Transverse colon (tissue), 4 donors: ENCODE results near the gene FGF3. TPM values are rescaled to one million over a fixed set of nuclear protein-coding genes. Genes with fewer than 3 reads are reported as not detected.

Experiments
- DNase-seq: peaks from one replicate; pipeline ENCODE4 v3.0.0-alpha.2; 2019
- H3K27ac ChIP-seq, 4 donors: fragments of 200-600 bp; sonication (generic); 2 replicates each; pipeline ENCODE4 v1.5.1; 2016 to 2018; ENCODE audit warnings: inconsistent platforms in 4 of 4
- H3K27me3 ChIP-seq: fragments of 200-600 bp; sonication (generic); 2 replicates; pipeline ENCODE4 v1.5.1; 2017; ENCODE audit warnings: inconsistent platforms
- H3K36me3 ChIP-seq, 4 donors: fragments of 200-600 bp; sonication (generic); 2 replicates each; pipeline ENCODE4 v1.5.1; 2017 to 2019; ENCODE audit warnings: inconsistent platforms in 4 of 4
- H3K4me1 ChIP-seq, 4 donors: fragments of 200-600 bp; sonication (generic); 2 replicates each; pipeline ENCODE4 v1.5.1; 2017 to 2020; ENCODE audit warnings: inconsistent platforms in 4 of 4
- H3K4me3 ChIP-seq, 4 donors: fragments of 200-600 bp; sonication (generic); 1 replicate in 1 of 4; 2 replicates in 3 of 4; pipeline versions ENCODE4 v1.5.1 to v1.6.1; 2017 to 2019; ENCODE audit warnings: inconsistent platforms in 4 of 4
- H3K9me3 ChIP-seq, 2 donors: fragments of 200-600 bp; sonication (generic); 2 replicates each; pipeline ENCODE4 v1.5.1; 2017 to 2019; ENCODE audit warnings: inconsistent platforms in 2 of 2
- EP300 ChIP-seq: sonication (generic); formaldehyde crosslinking; IDR thresholded peaks from one replicate; pipeline ENCODE4 v1.6.1; 2017; ENCODE audit warnings: antibody characterized with exemption, low read depth
- POLR2A ChIP-seq: fragments of 450-650 bp; IDR thresholded peaks from one replicate; pipeline ENCODE4 v1.6.1; 2016; ENCODE audit warnings: antibody characterized with exemption, mild to moderate bottlenecking, moderate library complexity
- POLR2AphosphoS5 ChIP-seq, 3 donors: sonication (generic); formaldehyde crosslinking; IDR thresholded peaks; one replicate each; pipeline ENCODE4 v1.6.1; 2016; ENCODE audit warnings: antibody characterized with exemption in 3 of 3
- WGBS, 2 donors: methylation state at CpG; one replicate each; pipeline ENCODE4 v1.1.5; 2018; ENCODE audit warnings: low coverage in 1 of 2; 5-methylcytosine and 5-hydroxymethylcytosine counted together
- in situ Hi-C, 4 donors: fragments of 200-750 bp; cut with MboI; loops; one replicate each; pipeline versions ENCODE4 v1.15.0 to v1.15.1; 2017; ENCODE audit warnings: low sequenced_read_pairs in 3 of 4, low pct_ligation_motif_present in 1 of 4, low pct_unique_long_range_greater_than_20kb in 1 of 4
- intact Hi-C: fragments of 100-400 bp; cut with DNase I; formaldehyde crosslinking; loops from one replicate; pipeline ENCODE4 v1.15.1; 2023; ENCODE audit warnings: low total_unique reads
- total RNA-seq, 4 donors: library from RNA; depleted of rRNA; stranded (reverse); fragments of >200 nt; gene quantifications; one replicate each; pipeline ENCODE4 v1.1.0, GENCODE V29; 2016
- TF ChIP-seq, protein P1 (sequence below), 5 experiments: fragments of 200-600 bp in 3 of 5; fragments of 450-650 bp in 2 of 5; sonication (generic) in 3 of 5; IDR thresholded peaks; 1 replicate in 2 of 5; 2 replicates in 3 of 5; pipeline ENCODE4 v1.5.1; 2016 to 2017; ENCODE audit warnings: antibody characterized with exemption in 5 of 5, inconsistent platforms in 3 of 5, mild to moderate bottlenecking in 2 of 5, moderate library complexity in 1 of 5

FGF3 gene
- total RNA-seq, 4 donors from 2014 or later: not detected

DNA sequence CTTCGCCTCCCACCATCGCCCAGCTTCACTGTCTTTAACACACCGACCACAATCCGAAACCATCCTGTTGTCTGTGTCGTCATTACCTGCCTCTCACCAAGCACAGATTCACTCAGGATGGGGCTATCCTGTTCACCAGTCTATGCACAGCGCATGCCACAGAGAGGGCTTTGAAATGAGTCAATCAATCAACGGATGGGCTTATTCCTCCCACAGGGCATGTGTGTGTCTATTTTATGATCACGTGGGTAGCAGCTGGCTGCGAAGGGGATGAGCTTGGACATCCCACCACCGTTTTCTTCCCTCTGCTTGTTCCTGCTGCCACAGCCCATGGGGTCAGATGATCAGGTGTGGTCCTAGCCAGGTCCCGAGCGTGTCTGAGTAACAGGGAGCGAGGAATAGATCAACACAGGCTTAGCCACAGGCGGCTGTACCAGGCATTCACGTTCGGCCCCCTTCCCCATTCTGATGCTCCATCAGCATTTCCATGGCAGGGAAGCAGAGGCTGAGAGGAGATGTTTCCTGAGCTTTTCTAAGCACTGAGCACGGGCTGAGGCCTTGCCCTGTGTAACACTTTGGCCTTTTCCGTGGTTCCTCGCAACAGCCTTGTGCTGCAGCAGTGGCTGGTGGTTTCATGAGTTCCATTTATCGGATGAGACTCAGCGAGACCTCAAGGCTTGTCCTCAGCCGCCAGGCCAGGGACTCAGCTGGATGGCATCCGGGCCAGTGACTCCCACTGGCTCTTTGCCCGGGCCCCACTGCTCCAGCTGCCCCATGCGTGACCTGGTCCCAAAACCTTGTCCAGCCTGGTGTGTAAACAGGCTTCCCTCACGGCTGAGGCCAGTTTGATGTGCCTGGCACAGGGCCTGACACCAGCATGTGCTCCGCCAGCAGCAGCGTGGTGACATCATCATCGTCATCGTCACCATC lies 48.1 kb upstream of the FGF3 start:
- in situ Hi-C loops (no loop called here), intact Hi-C loops (no loop called here)
- Histone ChIP-seq H3K9me3 (no peaks in the 10 kb centered on the region), H3K27ac (no peak overlapping the region), H3K4me3 (no peak overlapping the region), H3K27me3 (peaks cover 47% of the 10 kb centered on the region), H3K4me1 (no peaks in the 10 kb centered on the region), H3K36me3 (no peaks in the 10 kb centered on the region)
- DNase-seq: no peak
- whole genome bisulfite sequencing, 2 donors: 79 to 94% methylated on average over 5 to 30 of the region's 30 CpGs
- no peak for TF ChIP-seq EP300
- TF ChIP-seq, protein P1, sequence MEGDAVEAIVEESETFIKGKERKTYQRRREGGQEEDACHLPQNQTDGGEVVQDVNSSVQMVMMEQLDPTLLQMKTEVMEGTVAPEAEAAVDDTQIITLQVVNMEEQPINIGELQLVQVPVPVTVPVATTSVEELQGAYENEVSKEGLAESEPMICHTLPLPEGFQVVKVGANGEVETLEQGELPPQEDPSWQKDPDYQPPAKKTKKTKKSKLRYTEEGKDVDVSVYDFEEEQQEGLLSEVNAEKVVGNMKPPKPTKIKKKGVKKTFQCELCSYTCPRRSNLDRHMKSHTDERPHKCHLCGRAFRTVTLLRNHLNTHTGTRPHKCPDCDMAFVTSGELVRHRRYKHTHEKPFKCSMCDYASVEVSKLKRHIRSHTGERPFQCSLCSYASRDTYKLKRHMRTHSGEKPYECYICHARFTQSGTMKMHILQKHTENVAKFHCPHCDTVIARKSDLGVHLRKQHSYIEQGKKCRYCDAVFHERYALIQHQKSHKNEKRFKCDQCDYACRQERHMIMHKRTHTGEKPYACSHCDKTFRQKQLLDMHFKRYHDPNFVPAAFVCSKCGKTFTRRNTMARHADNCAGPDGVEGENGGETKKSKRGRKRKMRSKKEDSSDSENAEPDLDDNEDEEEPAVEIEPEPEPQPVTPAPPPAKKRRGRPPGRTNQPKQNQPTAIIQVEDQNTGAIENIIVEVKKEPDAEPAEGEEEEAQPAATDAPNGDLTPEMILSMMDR (IDR thresholded peaks at IDR 0.05): no peak
- TF ChIP-seq POLR2AphosphoS5 (IDR thresholded peaks at IDR 0.05): no peak
- TF ChIP-seq POLR2A: no peak

- Histone ChIP-seq H3K27ac (no peak overlapping the region), H3K4me1 (no peaks in the 10 kb centered on the region), H3K27me3 (peaks cover 52% of the 10 kb centered on the region), H3K4me3 (no peak overlapping the region), H3K9me3 (no peaks in the 10 kb centered on the region), H3K36me3 (no peaks in the 10 kb centered on the region)
- intact Hi-C loops (no loop called here), in situ Hi-C loops (no loop called here)
- TF ChIP-seq EP300 (no peak), POLR2A (no peak), POLR2AphosphoS5 (IDR thresholded peaks at IDR 0.05) (no peak)
- TF ChIP-seq, protein P1 (IDR thresholded peaks at IDR 0.05): no peak
- no peak for DNase-seq
- WGBS, 2 donors: 89% methylated on average over 3 of the region's 3 CpGs; no CpG with 5 or more reads in 1 of the 2 donors
These were observed 47.4 kb upstream of the FGF3 start for GRCh38 chr11:69866648-69867047.

- Histone ChIP-seq H3K4me1 (no peaks in the 10 kb centered on the region), H3K27me3 (peaks cover 52% of the 10 kb centered on the region), H3K4me3 (no peak overlapping the region), H3K27ac (no peak overlapping the region), H3K36me3 (no peaks in the 10 kb centered on the region), H3K9me3 (no peaks in the 10 kb centered on the region)
- WGBS, 2 donors: 71% methylated on average over 5 of the region's 5 CpGs; no CpG with 5 or more reads in 1 of the 2 donors
- in situ Hi-C loops: no loop called here
- intact Hi-C loops: no loop called here
- TF ChIP-seq EP300 (no peak), POLR2AphosphoS5 (IDR thresholded peaks at IDR 0.05) (no peak), POLR2A (no peak)
- TF ChIP-seq, protein P1 (IDR thresholded peaks at IDR 0.05): no peak
- DNase-seq: no peak
These were observed 46.5 kb upstream of the FGF3 start for GRCh38 chr11:69865707-69866106.

GRCh38 chr11:69864686-69865661 lies 45.8 kb upstream of the FGF3 start:
- DNase-seq: no peak
- Histone ChIP-seq H3K4me3 (no peak overlapping the region), H3K4me1 (no peaks in the 10 kb centered on the region), H3K27ac (no peak overlapping the region), H3K36me3 (no peaks in the 10 kb centered on the region), H3K27me3 (peaks cover 55% of the 10 kb centered on the region), H3K9me3 (no peaks in the 10 kb centered on the region)
- 75 to 77% methylated on average over 5 to 27 of the region's 27 CpGs for WGBS, 2 donors
- no peak for TF ChIP-seq EP300
- TF ChIP-seq, protein P1 (IDR thresholded peaks at IDR 0.05): no peak
- no peak for TF ChIP-seq POLR2AphosphoS5 (IDR thresholded peaks at IDR 0.05)
- TF ChIP-seq POLR2A: no peak
- intact Hi-C loops (no loop called here), in situ Hi-C loops (no loop called here)
